Measurements from ENCODE around the gene GPANK1. TPM values are rescaled to one million over a fixed set of nuclear protein-coding genes. Genes with fewer than 3 reads are reported as not detected.

Gene GPANK1
- total and polyA plus RNA-seq, 2 donors (not counting 1 experiment from before 2014, with no cell fraction given): 22.6 to 24.3 TPM

DNA sequence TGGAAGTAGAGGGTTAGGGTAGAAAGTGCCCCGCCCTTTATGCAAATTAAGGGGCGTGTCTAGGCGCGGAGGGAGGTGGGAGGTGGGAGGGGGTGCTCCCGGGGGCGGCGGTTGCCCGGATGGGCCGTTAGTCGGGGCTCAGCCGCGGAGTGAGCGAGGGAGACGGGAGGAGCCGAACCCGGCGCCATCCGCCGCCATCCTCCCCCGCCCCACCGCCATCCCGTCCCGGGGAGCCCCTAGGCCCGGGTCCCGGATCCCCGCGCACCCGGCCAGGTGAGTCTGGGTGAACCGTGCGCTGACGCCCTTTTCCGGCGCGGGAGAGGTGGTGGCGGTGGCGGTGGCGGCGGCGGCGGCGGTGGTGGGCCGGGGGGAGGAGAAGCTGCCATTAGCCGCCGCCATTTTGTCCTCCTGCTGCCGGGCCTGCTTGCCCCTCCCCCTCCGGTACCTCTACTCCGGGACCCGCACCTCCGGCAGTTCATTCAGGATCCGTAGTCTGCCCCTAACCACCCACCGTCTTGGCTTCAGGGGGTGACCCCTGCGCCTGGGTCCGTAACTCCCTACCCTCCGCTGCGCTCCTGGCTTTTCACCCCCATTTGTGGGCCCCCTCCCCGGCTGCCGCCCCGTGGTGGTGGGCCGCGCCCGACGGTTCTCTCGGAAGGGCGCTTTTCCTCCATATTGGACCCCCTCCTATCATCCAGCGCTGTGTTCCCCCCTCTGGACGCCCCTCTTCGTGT, 44.0 kb downstream of the GPANK1 start, which contains the start of gene PRRC2A:
Gene PRRC2A, plus strand, starts transcription at position 130 of the 734 bp plus-strand sequence. CDS start 2,075 bp downstream, outside the sequence.
- POLR2A ChIA-PET: interaction anchor here (0.6 to 1.7 kb wide), 13 partner anchors 18 to 408 kb away, joined by 3 to 7 read pairs (median 5); partner anchors contain the start of genes ATP6V1G2, BAG6, C6orf47 and DDX39B
- Histone ChIP-seq H3K79me2 (ENCODE audit: control insufficient read depth, insufficient read depth, low read length) (peaks cover 21% of the 10 kb centered on the region), H3K4me1 (ENCODE audit: control insufficient read depth in 2 of 2, insufficient read depth in 2 of 2, low read length in 2 of 2) (peaks cover 19 to 27% of the 10 kb centered on the region in 2 donors), H3K36me3 (replicated peaks in 1 of 2; ENCODE audit: control extremely low read depth in 1 of 2, control insufficient read depth in 1 of 2, extremely low read depth in 1 of 2, insufficient read depth in 2 of 2, low read length in 1 of 2) (peaks cover 4 to 33% of the 10 kb centered on the region in 2 experiments), H3K27me3 (replicated peaks in 1 of 4; ENCODE audit: control extremely low read depth in 1 of 4, control insufficient read depth in 3 of 4, insufficient read depth in 4 of 4, low read length in 3 of 4) (no peaks in the 10 kb centered on the region), H3K4me3 (ENCODE audit: control extremely low read depth in 1 of 5, extremely low read depth in 1 of 5, insufficient read depth in 1 of 5, low read depth in 2 of 5, low read length in 4 of 5) (peak within 1 kb of the TSS; percentile 69 to 90 (median 84)), H3K9ac (ENCODE audit: low read length) (peak within 1 kb of the TSS; percentile 90), H4K20me1 (ENCODE audit: control insufficient read depth, insufficient read depth, low read length, poor library complexity, severe bottlenecking) (peaks cover 6% of the 10 kb centered on the region), H3K9me3 (ENCODE audit: control extremely low read depth in 1 of 3, control insufficient read depth in 2 of 3, insufficient read depth in 1 of 3, low read length in 2 of 3) (peaks cover 0 to 6% (median 0%) of the 10 kb centered on the region in 3 donors), H3K27ac (ENCODE audit: low read length in 2 of 2) (peak within 1 kb of the TSS; percentile 97 to 99), H2AFZ (ENCODE audit: insufficient read depth, low read depth, low read length, poor library complexity, severe bottlenecking) (peak within 1 kb of the TSS; percentile 76), H3K4me2 (replicated peaks; ENCODE audit: low read depth, low read length, poor library complexity, severe bottlenecking) (peak within 1 kb of the TSS; percentile 90)
- CTCF ChIA-PET: interaction anchor here (0.8 to 2.3 kb wide), 5 partner anchors 15 to 70 kb away, joined by 5 to 9 read pairs (median 5); partner anchors contain the start of gene NCR3
- Mint-ChIP-seq H3K4me1 (peaks cover 37% of the 10 kb centered on the region), H3K4me3 (peak within 1 kb of the TSS; percentile 86), H3K9me3 (ENCODE audit: insufficient read depth) (no peaks in the 10 kb centered on the region), H3K27ac (peak within 1 kb of the TSS; percentile 95), H3K27me3 (no peaks in the 10 kb centered on the region)
- intact Hi-C loops (cut with micrococcal nuclease): loop anchor here (1.0 to 5.0 kb wide), 9 partner anchors 22 to 337 kb away; partner anchors contain the start of genes BAG6, EHMT2, LSM2 and NELFE
- DNase-seq: no peak
- TF ChIP-seq EZH2 (IDR thresholded peaks at IDR 0.05; ENCODE audit: borderline replicate concordance, insufficient read depth, low read depth, low read length, poor library complexity, severe bottlenecking): no peak
- TF ChIP-seq, protein P1, sequence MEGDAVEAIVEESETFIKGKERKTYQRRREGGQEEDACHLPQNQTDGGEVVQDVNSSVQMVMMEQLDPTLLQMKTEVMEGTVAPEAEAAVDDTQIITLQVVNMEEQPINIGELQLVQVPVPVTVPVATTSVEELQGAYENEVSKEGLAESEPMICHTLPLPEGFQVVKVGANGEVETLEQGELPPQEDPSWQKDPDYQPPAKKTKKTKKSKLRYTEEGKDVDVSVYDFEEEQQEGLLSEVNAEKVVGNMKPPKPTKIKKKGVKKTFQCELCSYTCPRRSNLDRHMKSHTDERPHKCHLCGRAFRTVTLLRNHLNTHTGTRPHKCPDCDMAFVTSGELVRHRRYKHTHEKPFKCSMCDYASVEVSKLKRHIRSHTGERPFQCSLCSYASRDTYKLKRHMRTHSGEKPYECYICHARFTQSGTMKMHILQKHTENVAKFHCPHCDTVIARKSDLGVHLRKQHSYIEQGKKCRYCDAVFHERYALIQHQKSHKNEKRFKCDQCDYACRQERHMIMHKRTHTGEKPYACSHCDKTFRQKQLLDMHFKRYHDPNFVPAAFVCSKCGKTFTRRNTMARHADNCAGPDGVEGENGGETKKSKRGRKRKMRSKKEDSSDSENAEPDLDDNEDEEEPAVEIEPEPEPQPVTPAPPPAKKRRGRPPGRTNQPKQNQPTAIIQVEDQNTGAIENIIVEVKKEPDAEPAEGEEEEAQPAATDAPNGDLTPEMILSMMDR (IDR thresholded peaks at IDR 0.05): no peak
- under 1% methylated on average over 43 of the region's 67 CpGs for WGBS (ENCODE audit: insufficient coverage)
- peak; percentile 28 for ATAC-seq (ENCODE audit: low read depth)

All from B cell (primary cell).